Neural cell (in vitro differentiated cells): ENCODE data around the gene AIMP2. TPM values are rescaled to one million over a fixed set of nuclear protein-coding genes. Genes with fewer than 3 reads are reported as not detected.

Experiments
- H2AFZ ChIP-seq: fragments of 200-600, 300-800 bp; sonication (generic), shearing (Covaris generic); 2 replicates; pipeline ENCODE4 v1.6.0; 2014; ENCODE audit warnings: low read depth, mild to moderate bottlenecking, antibody characterized with exemption, low read length, moderate library complexity
- H3F3A ChIP-seq: fragments of 200-600 bp; shearing (Covaris generic); 2 replicates; pipeline ENCODE4 v1.6.1; 2016; ENCODE audit warnings: mild to moderate bottlenecking, moderate library complexity, mixed read lengths, antibody characterized with exemption, low read length; ENCODE audit not compliant: insufficient read depth, poor library complexity, severe bottlenecking
- H3K27ac ChIP-seq: fragments of 200-600, 300-800 bp; sonication (generic), shearing (Covaris generic); 2 replicates; pipeline ENCODE4 v1.5.1; 2014; ENCODE audit warnings: mild to moderate bottlenecking, low read length, moderate library complexity
- H3K27me3 ChIP-seq: fragments of 300-800, 200-600 bp; sonication (generic), shearing (Covaris generic); 2 replicates; pipeline ENCODE4 v1.6.0; 2014; ENCODE audit warnings: mild to moderate bottlenecking, low read depth, low read length, moderate library complexity; ENCODE audit not compliant: insufficient read depth
- H3K36me3 ChIP-seq: fragments of 300-800, 200-600 bp; sonication (generic), shearing (Covaris generic); 2 replicates; pipeline ENCODE4 v1.5.1; 2014; ENCODE audit warnings: mild to moderate bottlenecking, antibody characterized with exemption, low read length, moderate library complexity; ENCODE audit not compliant: insufficient read depth
- H3K4me2 ChIP-seq: fragments of 300-800, 200-600 bp; sonication (generic), shearing (Covaris generic); 2 replicates; pipeline ENCODE4 v1.6.0; 2014; ENCODE audit warnings: mild to moderate bottlenecking, low read length
- H3K4me3 ChIP-seq: fragments of 300-800, 200-600 bp; sonication (generic), shearing (Covaris generic); 2 replicates; pipeline ENCODE4 v1.5.1; 2014; ENCODE audit warnings: mild to moderate bottlenecking, low read length, moderate library complexity
- H3K79me2 ChIP-seq: fragments of 200-600 bp; shearing (Covaris generic); replicated peaks from 2 replicates; pipeline ENCODE4 v1.6.0; 2014; ENCODE audit warnings: mild to moderate bottlenecking, low read length, moderate library complexity; ENCODE audit not compliant: insufficient read depth
- H3K9ac ChIP-seq: fragments of 300-800, 200-600 bp; sonication (generic), shearing (Covaris generic); 2 replicates; pipeline ENCODE4 v1.6.1; 2016; ENCODE audit warnings: mild to moderate bottlenecking, low read length, mixed read lengths
- H3K9me2 ChIP-seq: fragments of 200-600 bp; shearing (Covaris generic); 2 replicates; pipeline ENCODE4 v1.6.1; 2016; ENCODE audit warnings: mild to moderate bottlenecking, low read length, mixed read lengths; ENCODE audit not compliant: insufficient read depth
- H3K9me3 ChIP-seq: fragments of 200-600, 300-800 bp; sonication (generic), shearing (Covaris generic); 2 replicates; pipeline ENCODE4 v1.6.1; 2016; ENCODE audit warnings: mild to moderate bottlenecking, mixed run types, low read length, moderate library complexity, mixed read lengths
- H4K20me1 ChIP-seq: fragments of 200-600 bp; shearing (Covaris generic); 2 replicates; pipeline ENCODE4 v1.6.1; 2016; ENCODE audit warnings: mild to moderate bottlenecking, mixed run types; ENCODE audit not compliant: insufficient read depth
- EP300 ChIP-seq: fragments of 450-650 bp; conservative IDR thresholded peaks from 2 replicates; pipeline ENCODE4 v1.6.1; 2014; ENCODE audit warnings: antibody characterized with exemption, mild to moderate bottlenecking, moderate library complexity; ENCODE audit not compliant: poor library complexity, severe bottlenecking
- EZH2 ChIP-seq: fragments of 200-600, 300-800 bp; shearing (Covaris generic), sonication (generic); IDR thresholded peaks from 2 replicates; pipeline ENCODE4 v1.6.1; 2014; ENCODE audit warnings: antibody characterized with exemption, low read length, borderline replicate concordance, mild to moderate bottlenecking; ENCODE audit not compliant: insufficient read depth, poor library complexity, severe bottlenecking
- MXI1 ChIP-seq: fragments of 450-650 bp; conservative IDR thresholded peaks from 2 replicates; pipeline ENCODE4 v1.6.1; 2014; ENCODE audit warnings: antibody characterized with exemption, mild to moderate bottlenecking; ENCODE audit not compliant: poor library complexity, severe bottlenecking
- POLR2AphosphoS5 ChIP-seq: IDR thresholded peaks from 2 replicates; pipeline ENCODE4 v1.6.1; 2012
- RAD21 ChIP-seq: fragments of 450-650 bp; conservative IDR thresholded peaks from 2 replicates; pipeline ENCODE4 v1.6.1; 2014; ENCODE audit warnings: antibody characterized with exemption, mild to moderate bottlenecking, moderate library complexity
- SMC3 ChIP-seq: fragments of 450-650 bp; conservative IDR thresholded peaks from 2 replicates; pipeline ENCODE4 v1.6.1; 2014; ENCODE audit warnings: antibody characterized with exemption, mild to moderate bottlenecking, moderate library complexity; ENCODE audit not compliant: poor library complexity
- TAF1 ChIP-seq: IDR thresholded peaks from 2 replicates; pipeline ENCODE4 v1.6.1; 2012; ENCODE audit warnings: low read depth
- polyA plus RNA-seq: library from polyadenylated mRNA; depleted of rRNA; stranded (reverse); fragments of >200 nt; gene quantifications from 2 replicates; pipeline ENCODE4 v1.2.3, GENCODE V29; 2014
- TF ChIP-seq, protein P1 (sequence below): fragments of 450-650 bp; IDR thresholded peaks from 2 replicates; pipeline ENCODE4 v1.5.1; 2014; ENCODE audit warnings: antibody characterized with exemption, mild to moderate bottlenecking, moderate library complexity; ENCODE audit not compliant: poor library complexity, severe bottlenecking
- TF ChIP-seq, protein P2 (sequence below): IDR thresholded peaks from 2 replicates; pipeline ENCODE4 v1.6.1; 2012; ENCODE audit warnings: borderline replicate concordance

The AIMP2 gene
- polyA plus RNA-seq, 1 donor from 2014 or later = 46.9 TPM

DNA sequence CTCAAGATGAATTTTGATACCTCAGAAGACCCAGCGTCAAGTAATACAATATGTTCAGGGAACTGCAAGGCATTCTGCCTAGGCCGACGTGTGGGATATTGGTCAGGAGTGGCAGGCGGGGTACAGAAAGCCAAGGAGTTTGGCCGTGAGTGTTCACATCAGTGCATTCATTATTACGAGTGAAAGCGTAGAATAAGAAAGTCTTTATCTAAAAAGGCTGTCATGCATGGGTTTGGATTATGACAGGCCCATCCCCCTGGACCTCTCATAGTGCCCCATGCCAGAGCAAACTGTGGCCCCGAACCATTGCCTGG lies 7.5 kb downstream of the AIMP2 start:
- no peaks in the 10 kb centered on the region for H3K27me3 ChIP-seq
- no peak overlapping the region for H3K27ac ChIP-seq
- no peak overlapping the region for H3K9ac ChIP-seq
- no peaks in the 10 kb centered on the region for H4K20me1 ChIP-seq
- no peaks in the 10 kb centered on the region for H3K36me3 ChIP-seq
- H3K9me2 ChIP-seq = no peaks in the 10 kb centered on the region
- no peak overlapping the region for H3K4me3 ChIP-seq
- H3K79me2 ChIP-seq = no peaks in the 10 kb centered on the region
- TF ChIP-seq, protein P1, sequence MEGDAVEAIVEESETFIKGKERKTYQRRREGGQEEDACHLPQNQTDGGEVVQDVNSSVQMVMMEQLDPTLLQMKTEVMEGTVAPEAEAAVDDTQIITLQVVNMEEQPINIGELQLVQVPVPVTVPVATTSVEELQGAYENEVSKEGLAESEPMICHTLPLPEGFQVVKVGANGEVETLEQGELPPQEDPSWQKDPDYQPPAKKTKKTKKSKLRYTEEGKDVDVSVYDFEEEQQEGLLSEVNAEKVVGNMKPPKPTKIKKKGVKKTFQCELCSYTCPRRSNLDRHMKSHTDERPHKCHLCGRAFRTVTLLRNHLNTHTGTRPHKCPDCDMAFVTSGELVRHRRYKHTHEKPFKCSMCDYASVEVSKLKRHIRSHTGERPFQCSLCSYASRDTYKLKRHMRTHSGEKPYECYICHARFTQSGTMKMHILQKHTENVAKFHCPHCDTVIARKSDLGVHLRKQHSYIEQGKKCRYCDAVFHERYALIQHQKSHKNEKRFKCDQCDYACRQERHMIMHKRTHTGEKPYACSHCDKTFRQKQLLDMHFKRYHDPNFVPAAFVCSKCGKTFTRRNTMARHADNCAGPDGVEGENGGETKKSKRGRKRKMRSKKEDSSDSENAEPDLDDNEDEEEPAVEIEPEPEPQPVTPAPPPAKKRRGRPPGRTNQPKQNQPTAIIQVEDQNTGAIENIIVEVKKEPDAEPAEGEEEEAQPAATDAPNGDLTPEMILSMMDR = no peak
- no peak for TF ChIP-seq EZH2
- TF ChIP-seq TAF1 = no peak
- TF ChIP-seq MXI1 = no peak
- no peak for TF ChIP-seq RAD21
- no peak for TF ChIP-seq EP300
- TF ChIP-seq, protein P2, sequence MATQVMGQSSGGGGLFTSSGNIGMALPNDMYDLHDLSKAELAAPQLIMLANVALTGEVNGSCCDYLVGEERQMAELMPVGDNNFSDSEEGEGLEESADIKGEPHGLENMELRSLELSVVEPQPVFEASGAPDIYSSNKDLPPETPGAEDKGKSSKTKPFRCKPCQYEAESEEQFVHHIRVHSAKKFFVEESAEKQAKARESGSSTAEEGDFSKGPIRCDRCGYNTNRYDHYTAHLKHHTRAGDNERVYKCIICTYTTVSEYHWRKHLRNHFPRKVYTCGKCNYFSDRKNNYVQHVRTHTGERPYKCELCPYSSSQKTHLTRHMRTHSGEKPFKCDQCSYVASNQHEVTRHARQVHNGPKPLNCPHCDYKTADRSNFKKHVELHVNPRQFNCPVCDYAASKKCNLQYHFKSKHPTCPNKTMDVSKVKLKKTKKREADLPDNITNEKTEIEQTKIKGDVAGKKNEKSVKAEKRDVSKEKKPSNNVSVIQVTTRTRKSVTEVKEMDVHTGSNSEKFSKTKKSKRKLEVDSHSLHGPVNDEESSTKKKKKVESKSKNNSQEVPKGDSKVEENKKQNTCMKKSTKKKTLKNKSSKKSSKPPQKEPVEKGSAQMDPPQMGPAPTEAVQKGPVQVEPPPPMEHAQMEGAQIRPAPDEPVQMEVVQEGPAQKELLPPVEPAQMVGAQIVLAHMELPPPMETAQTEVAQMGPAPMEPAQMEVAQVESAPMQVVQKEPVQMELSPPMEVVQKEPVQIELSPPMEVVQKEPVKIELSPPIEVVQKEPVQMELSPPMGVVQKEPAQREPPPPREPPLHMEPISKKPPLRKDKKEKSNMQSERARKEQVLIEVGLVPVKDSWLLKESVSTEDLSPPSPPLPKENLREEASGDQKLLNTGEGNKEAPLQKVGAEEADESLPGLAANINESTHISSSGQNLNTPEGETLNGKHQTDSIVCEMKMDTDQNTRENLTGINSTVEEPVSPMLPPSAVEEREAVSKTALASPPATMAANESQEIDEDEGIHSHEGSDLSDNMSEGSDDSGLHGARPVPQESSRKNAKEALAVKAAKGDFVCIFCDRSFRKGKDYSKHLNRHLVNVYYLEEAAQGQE = no peak
- TF ChIP-seq POLR2AphosphoS5 = no peak
- no peak for TF ChIP-seq SMC3
- H2AFZ ChIP-seq = no peak overlapping the region
- no peaks in the 10 kb centered on the region for H3K9me3 ChIP-seq
- no peaks in the 10 kb centered on the region for H3F3A ChIP-seq
- H3K4me2 ChIP-seq = no peak overlapping the region

DNA sequence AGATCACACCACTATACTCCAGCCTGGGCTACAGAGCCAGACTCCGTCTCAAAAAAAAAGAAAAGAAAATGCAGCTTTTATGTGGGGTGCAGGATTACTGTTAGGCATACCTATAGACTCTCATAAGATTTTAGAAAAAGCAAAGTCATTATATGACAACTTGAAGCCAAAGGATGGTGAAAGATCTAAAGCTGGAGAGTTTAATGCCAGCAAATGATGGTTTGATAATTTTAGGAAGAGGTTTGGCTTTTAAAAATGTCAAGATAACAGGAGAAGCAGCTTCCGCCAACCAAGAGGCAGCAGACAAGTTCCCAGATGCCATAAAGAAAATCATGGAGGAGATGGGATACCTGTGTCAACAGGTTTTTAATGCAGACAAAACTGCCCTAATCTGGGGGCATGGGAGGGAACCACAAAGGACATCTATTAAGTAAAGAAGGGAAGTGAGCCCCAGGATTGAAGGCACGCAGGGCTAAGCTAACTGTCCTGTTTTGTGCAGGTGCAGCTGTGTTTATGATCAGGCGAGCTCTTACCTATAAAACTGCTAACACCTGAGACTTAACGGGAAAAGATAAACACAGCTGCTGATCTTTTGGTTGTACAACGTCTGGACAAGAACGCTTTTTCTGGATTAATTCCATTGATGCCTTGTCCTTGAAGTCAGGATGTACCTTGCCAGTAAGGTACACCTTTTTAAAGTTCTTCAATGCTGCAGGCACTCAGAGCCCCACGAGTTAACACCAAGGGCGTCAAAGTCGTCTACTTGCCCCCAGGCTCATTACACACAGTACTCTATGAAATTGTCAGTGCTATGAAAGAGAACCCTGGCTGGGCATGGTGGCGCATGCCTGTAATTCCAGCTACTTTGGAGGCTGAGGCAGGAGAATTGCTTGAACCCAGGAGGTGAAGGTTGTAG lies 11.6 kb downstream of the AIMP2 start:
- no peak overlapping the region for H3K4me2 ChIP-seq
- H3K36me3 ChIP-seq = peaks cover 10% of the 10 kb centered on the region
- H4K20me1 ChIP-seq = no peaks in the 10 kb centered on the region
- H3K27ac ChIP-seq = no peak overlapping the region
- TF ChIP-seq SMC3 = no peak
- TF ChIP-seq, protein P2 = no peak
- no peak for TF ChIP-seq POLR2AphosphoS5
- TF ChIP-seq, protein P1 = no peak
- H3K9me2 ChIP-seq = no peaks in the 10 kb centered on the region
- H3F3A ChIP-seq = no peaks in the 10 kb centered on the region
- H3K9me3 ChIP-seq = no peaks in the 10 kb centered on the region
- no peaks in the 10 kb centered on the region for H3K79me2 ChIP-seq
- H3K27me3 ChIP-seq = no peaks in the 10 kb centered on the region
- H2AFZ ChIP-seq = no peak overlapping the region
- H3K4me3 ChIP-seq = no peak overlapping the region
- H3K9ac ChIP-seq = no peak overlapping the region
